ENCODE data around the gene LRRC8A. TPM values are rescaled to one million over a fixed set of nuclear protein-coding genes. Genes with fewer than 3 reads are reported as not detected.

Gene LRRC8A
- 25.7 TPM for total RNA-seq

DNA sequence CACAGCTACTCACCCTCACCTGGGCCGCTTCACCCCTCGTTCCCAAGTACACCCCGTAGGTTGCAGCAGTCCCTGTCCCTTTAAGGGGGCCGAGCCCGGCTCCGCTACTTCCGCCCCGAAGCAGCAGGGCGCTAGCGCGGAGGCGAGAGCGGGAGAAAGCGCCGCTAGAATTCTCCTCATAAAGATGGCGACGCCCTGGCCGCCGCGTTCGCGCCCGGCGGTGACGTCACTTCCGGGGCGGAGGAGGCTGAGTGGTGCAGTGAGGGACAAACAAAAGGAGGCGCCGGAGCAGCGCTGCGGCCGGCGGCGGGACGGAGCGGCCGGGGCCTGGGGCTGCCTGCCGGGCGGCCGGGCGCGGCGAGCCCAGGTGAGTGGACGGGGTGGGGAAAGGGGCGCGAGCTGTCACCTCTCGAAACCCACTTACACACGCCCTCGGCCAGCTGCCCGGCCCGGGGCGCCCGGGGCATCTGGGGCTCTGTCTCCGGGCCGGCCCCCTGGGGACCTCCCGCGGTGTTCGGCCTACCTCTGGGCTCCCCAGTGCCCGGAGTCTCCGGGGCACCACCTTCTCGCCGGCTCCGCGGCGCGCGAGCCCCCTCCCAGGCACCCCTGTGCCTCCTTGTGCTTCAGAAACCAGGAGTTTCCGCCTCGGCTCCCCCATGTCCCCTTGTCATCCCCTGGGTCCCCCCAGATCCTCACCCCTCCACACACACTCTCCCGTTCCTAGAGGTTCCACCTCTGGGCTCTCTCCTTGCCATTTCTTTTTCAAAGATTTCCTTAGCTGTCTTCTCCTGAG is at the start of gene LRRC8A, which contains the start of gene KYAT1:
Gene LRRC8A, plus strand, starts transcription at position 250 of the 793 bp plus-strand sequence. CDS start 25,032 bp downstream, outside the sequence.
Gene KYAT1, minus strand, starts transcription at position 67 of the 793 bp plus-strand sequence. CDS start 36,545 bp downstream, outside the sequence.

DNA sequence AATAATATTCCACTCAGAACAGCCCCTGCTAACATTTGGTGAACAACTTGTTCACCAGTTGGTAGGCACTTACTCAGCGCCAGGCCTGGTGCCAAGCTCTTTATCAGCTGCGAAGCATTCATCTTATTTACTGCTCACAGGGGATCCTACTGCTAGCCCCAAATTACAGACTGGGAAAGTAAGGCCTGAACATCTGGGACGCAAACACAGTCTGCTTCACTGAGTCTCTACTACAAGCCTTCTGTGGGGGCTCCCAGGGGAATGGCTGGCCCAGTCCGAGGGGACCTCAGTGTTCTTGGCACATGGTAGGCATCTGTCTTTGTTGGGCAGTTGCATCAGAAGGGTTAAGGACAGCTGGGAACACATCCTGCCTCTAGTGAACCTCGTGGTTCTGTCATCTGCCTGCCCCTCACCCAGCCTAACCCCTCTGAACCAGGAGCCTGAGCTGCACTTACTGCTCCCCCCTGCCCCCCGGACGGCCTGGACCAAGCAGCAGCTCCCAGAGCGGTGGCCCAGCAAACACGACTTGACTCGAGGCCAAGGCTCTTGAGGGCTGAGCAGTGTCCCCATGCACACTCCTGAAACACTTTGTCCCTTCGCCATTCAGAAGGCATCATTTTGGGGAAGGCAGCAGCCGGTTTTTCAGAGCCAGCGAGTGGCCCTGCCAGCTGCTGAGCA is 38.6 kb downstream of the LRRC8A start, which contains the start of gene PHYHD1:
Gene PHYHD1, plus strand, starts transcription at position 602 of the 678 bp plus-strand sequence. CDS start 1,342 bp downstream, outside the sequence.

DNA sequence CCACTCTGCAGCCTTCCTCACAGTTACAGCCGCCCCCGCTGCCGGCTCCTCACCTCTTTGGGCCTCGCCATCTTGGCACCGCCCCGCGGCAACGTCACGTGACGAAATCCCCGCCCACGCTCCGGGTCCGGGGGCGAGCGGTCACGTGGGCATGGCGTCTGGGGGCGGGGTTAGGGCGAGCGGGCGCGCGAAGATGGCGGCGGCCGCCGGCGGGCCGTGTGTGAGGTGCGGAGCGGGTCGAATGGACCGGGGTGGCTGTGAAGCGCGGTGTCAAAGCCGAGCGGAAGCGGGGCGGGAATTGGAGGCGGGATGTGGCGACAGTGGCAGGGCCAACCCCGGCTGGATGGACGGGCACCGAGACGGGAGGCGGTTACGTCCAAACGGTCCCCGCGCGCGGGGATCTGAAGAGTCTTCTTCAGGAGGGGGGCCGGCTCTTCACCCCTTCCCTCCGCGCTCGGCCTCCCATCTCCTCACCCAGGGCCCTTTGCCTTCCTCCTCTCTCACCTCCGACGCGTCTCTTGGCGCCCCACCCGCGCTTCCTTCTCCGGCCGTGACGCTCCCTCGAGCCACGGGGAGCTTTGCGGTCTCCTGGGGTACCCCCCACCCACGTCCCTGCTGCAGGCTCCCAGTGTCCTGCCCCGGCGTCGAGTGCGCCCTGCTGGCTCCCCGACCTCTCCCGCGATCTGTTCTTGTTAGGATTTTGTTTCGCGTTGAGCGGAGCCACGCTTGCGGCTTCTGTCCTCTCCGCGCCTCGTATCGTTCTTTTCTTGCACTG is 65.8 kb downstream of the LRRC8A start, which contains the start of the genes DOLK and NUP188:
Gene DOLK, minus strand, starts transcription at position 77 of the 775 bp plus-strand sequence. CDS start 300 bp downstream, outside the sequence.
Gene NUP188, plus strand, starts transcription at position 173 of the 775 bp plus-strand sequence. Its CDS starts 21 bp downstream, at position 194.

Other genes starting within 250 kb of the LRRC8A start
- 31.3 TPM for gene DYNC2I2, start 225.3 kb upstream of the LRRC8A start, total RNA-seq
- 408 TPM for gene SET, start 192.9 kb upstream of the LRRC8A start, total RNA-seq
- gene PKN3, start 179.6 kb upstream of the LRRC8A start, total RNA-seq, result 1.6 TPM
- gene ZDHHC12, start 158.0 kb upstream of the LRRC8A start, total RNA-seq, result 3.1 TPM
- 39.1 TPM for gene ZER1, start 110.2 kb upstream of the LRRC8A start, total RNA-seq
- gene TBC1D13, start 94.9 kb upstream of the LRRC8A start, total RNA-seq, result 11.3 TPM
- gene ENDOG, start 63.6 kb upstream of the LRRC8A start, total RNA-seq, result 18.5 TPM
- 23.8 TPM for gene SPOUT1, start 52.3 kb upstream of the LRRC8A start, total RNA-seq
- 10.6 TPM for gene KYAT1, start 183 bp upstream of the LRRC8A start, total RNA-seq
- gene PHYHD1, start 38.8 kb downstream of the LRRC8A start, total RNA-seq, result 1.9 TPM
- gene DOLK, start 65.5 kb downstream of the LRRC8A start, total RNA-seq, result 12.2 TPM
- 68.9 TPM for gene NUP188, start 65.6 kb downstream of the LRRC8A start, total RNA-seq
- gene SH3GLB2, start 146.2 kb downstream of the LRRC8A start, total RNA-seq, result 52.6 TPM
- 28.5 TPM for gene MIGA2, start 154.5 kb downstream of the LRRC8A start, total RNA-seq
- 9.7 TPM for gene DOLPP1, start 199.0 kb downstream of the LRRC8A start, total RNA-seq
- gene CRAT, start 228.7 kb downstream of the LRRC8A start, total RNA-seq, result 22.8 TPM
- gene PTPA, start 229.3 kb downstream of the LRRC8A start, total RNA-seq, result 72.0 TPM

All from parietal lobe (tissue), 1 donor.